Gastroesophageal sphincter (tissue), 4 donors: Measurements from ENCODE around the gene DENND11. TPM values are rescaled to one million over a fixed set of nuclear protein-coding genes. Genes with fewer than 3 reads are reported as not detected.
A peak's percentile ranks its signal among the peaks of the same experiment; 100 is the strongest.

Source experiments
- ATAC-seq: fragments of 150-250 bp; one replicate; pipeline ENCODE4 v1.9.1; 2016; ENCODE audit warnings: mild to moderate bottlenecking, moderate library complexity
- H3K27ac ChIP-seq, 4 donors: fragments of 200-600 bp; sonication (generic) in 3 of 4; 1 replicate in 3 of 4; 2 replicates in 1 of 4; pipeline ENCODE4 v1.5.1; 2016 to 2019
- H3K27me3 ChIP-seq: fragments of 200-600 bp; sonication (generic); one replicate; pipeline ENCODE4 v1.5.1; 2019
- H3K36me3 ChIP-seq, 2 donors: fragments of 200-600 bp; sonication (generic); one replicate each; pipeline ENCODE4 v1.5.1; 2019; ENCODE audit warnings: control low read depth in 1 of 2
- H3K4me1 ChIP-seq, 3 donors: fragments of 200-600 bp; sonication (generic); 1 replicate in 2 of 3; 2 replicates in 1 of 3; pipeline ENCODE4 v1.5.1; 2016 to 2019; ENCODE audit warnings: control low read depth in 2 of 3
- H3K4me3 ChIP-seq, 2 donors: fragments of 200-600 bp; sonication (generic); one replicate each; pipeline ENCODE4 v1.5.1; 2019; ENCODE audit warnings: mild to moderate bottlenecking in 1 of 2, moderate library complexity in 1 of 2
- H3K9me3 ChIP-seq, 3 donors: fragments of 200-600 bp; sonication (generic); one replicate each; pipeline ENCODE4 v1.5.1; 2017 to 2019; ENCODE audit warnings: control low read depth in 2 of 3
- EP300 ChIP-seq: sonication (generic); formaldehyde crosslinking; IDR thresholded peaks from one replicate; pipeline ENCODE4 v1.6.1; 2017; ENCODE audit warnings: antibody characterized with exemption, mild to moderate bottlenecking
- POLR2A ChIP-seq, 2 donors: fragments of 450-650 bp; IDR thresholded peaks; one replicate each; pipeline ENCODE4 v1.6.1; 2017; ENCODE audit warnings: antibody characterized with exemption in 2 of 2, mild to moderate bottlenecking in 2 of 2, moderate library complexity in 1 of 2
- POLR2AphosphoS5 ChIP-seq: sonication (generic); formaldehyde crosslinking; IDR thresholded peaks from one replicate; pipeline ENCODE4 v1.6.1; 2017; ENCODE audit warnings: antibody characterized with exemption
- WGBS, 2 donors: methylation state at CpG; one replicate each; pipeline ENCODE4 v1.1.5; 2018; ENCODE audit warnings: low coverage in 1 of 2; 5-methylcytosine and 5-hydroxymethylcytosine counted together
- total RNA-seq, 4 donors: library from RNA; depleted of rRNA; stranded (reverse); fragments of >200 nt; gene quantifications; one replicate each; pipeline ENCODE4 v1.1.0, GENCODE V29; 2016
- TF ChIP-seq, protein P1 (sequence below), 4 experiments: fragments of 200-600 bp in 2 of 4; fragments of 450-650 bp in 2 of 4; sonication (generic) in 1 of 4; IDR thresholded peaks; one replicate each; pipeline ENCODE4 v1.5.1; 2017 to 2019; ENCODE audit warnings: antibody characterized with exemption in 4 of 4, mild to moderate bottlenecking in 2 of 4, moderate library complexity in 2 of 4

Gene DENND11
- total RNA-seq, 4 donors from 2014 or later = 17.1 to 21.9 (median 19.9) TPM

DNA sequence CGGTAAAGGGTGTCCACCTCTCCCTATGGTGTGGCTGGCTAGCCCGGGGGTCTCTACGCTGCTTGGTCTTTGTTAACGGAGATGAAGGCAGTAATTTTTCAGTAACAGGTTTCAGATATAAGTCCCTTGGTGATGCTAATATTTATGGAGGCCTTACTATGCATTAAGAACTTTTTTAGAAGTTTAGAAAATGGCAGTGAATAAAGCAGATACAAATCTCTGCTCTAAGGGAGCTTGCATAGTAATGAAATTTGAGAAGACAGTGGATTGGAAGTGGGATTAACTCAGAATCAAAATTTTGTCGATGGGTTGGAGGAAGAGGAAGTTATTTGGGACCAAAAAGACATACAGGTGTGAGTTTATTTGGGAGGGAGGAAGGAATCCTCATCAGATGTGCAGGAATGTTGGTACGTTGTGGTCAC is 36.6 kb upstream of the DENND11 start:
- TF ChIP-seq POLR2AphosphoS5 = no peak
- TF ChIP-seq, protein P1, sequence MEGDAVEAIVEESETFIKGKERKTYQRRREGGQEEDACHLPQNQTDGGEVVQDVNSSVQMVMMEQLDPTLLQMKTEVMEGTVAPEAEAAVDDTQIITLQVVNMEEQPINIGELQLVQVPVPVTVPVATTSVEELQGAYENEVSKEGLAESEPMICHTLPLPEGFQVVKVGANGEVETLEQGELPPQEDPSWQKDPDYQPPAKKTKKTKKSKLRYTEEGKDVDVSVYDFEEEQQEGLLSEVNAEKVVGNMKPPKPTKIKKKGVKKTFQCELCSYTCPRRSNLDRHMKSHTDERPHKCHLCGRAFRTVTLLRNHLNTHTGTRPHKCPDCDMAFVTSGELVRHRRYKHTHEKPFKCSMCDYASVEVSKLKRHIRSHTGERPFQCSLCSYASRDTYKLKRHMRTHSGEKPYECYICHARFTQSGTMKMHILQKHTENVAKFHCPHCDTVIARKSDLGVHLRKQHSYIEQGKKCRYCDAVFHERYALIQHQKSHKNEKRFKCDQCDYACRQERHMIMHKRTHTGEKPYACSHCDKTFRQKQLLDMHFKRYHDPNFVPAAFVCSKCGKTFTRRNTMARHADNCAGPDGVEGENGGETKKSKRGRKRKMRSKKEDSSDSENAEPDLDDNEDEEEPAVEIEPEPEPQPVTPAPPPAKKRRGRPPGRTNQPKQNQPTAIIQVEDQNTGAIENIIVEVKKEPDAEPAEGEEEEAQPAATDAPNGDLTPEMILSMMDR (IDR thresholded peaks at IDR 0.05) = no peak
- Histone ChIP-seq H3K27ac (peak overlapping the region; percentile 19 to 86 (median 84)), H3K36me3 (peaks cover under 1 to 42% of the 10 kb centered on the region in 2 donors), H3K4me1 (peaks cover 4 to 37% (median 16%) of the 10 kb centered on the region in 3 donors), H3K9me3 (no peaks in the 10 kb centered on the region), H3K4me3 (peak overlapping the region; percentile 74 to 76), H3K27me3 (no peaks in the 10 kb centered on the region)
- WGBS, 2 donors = 0 to 2% methylated on average over 3 to 4 of the region's 6 CpGs
- ATAC-seq = no peak

DNA sequence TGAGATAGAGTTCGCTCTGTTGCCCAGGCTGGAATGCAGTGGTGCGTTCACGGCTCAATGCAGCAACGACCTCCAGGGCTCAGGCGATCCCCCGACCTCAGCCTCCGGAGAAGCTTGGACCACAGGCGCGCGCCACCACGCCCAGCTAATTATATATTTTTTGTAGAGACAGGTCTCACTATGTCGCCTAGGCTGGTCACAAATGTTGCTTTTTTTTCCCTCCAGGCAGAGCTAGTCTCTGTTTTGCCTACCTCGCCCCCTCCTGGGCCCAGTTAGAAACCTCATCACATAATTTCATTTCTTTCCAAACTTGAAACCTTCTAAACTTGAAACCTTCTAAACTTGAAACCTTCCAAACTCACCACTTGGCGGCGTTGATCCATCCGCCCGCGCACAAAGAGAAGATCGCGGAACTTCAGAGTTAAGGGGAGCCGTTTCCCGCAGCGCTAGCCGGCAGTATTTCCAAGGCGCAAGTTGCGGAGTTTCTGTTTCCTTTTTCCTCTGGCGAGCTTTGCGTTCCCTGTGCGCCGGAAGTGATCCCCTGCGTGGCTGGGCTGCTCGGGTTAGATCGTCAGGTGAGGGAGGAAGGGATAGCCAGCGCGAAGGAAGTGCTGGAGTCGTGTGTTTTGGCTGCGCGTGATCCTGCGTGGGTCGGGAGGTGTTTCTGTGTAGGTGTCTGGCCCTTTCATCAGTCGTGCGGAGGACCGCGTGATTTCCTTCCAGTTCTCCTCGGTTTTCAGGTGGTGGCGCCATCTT is 36.0 kb upstream of the DENND11 start, which contains the start of gene SSBP1:
Gene SSBP1 (plus strand): TSS at position 523 of the 756 bp plus-strand sequence. CDS start 809 bp downstream, outside the sequence.
- Histone ChIP-seq H3K4me1 (peaks cover 4 to 37% (median 16%) of the 10 kb centered on the region in 3 donors), H3K27me3 (no peaks in the 10 kb centered on the region), H3K36me3 (peaks cover 0 to 36% of the 10 kb centered on the region in 2 donors), H3K9me3 (no peaks in the 10 kb centered on the region), H3K27ac (peak within 1 kb of the TSS; percentile 32 to 86 (median 84)), H3K4me3 (peak within 1 kb of the TSS; percentile 74 to 76)
- 0 to 1% methylated on average over 6 to 15 of the region's 46 CpGs for WGBS, 2 donors
- peak; percentile 94 for ATAC-seq
- TF ChIP-seq POLR2A (IDR thresholded peaks at IDR 0.05) (peak; percentile 24 to 49), POLR2AphosphoS5 (peak; percentile 78), EP300 (no peak)
- TF ChIP-seq, protein P1 (IDR thresholded peaks at IDR 0.05) = peak; percentile 42 to 72 (median 62)

DNA sequence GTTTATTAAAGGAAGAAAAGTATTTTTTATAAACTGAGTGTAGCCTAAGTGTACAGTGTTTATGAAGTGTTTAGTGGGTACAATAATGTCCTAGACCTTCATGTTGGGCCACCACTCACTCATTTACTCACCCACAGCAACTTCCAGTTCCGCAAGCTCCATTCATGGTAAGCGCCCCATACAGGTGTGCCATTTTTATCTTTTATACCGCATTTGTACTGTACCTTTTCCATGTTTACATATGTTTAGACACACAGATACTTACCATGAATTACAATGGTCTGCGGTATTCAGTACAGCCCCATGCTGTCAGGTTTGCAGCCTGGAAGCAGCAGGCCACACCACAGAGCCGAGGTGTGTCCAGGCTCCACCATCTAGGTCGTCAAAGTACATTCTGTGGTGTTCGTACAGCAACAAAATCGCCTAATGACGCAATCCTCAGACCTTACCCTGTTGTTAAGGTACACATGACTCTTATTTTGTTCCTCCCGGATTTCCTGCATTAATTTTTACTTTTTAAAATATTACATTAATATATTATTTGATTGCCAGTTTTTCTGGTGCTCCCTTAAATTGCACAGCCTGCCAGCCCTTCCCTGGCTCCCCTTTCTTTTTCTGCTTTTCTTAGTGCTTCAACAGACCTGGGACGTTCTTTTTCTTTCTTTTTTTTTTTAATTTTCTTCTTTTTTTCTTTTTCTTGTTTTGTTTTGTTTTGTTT is 35.3 kb upstream of the DENND11 start:
- peak overlapping the region; percentile 74 to 76 for H3K4me3 ChIP-seq
- 73 to 81% methylated on average over 8 to 11 of the region's 11 CpGs for WGBS, 2 donors
- ATAC-seq = no peak
- peak overlapping the region; percentile 32 to 86 (median 84) for H3K27ac ChIP-seq
- no peaks in the 10 kb centered on the region for H3K9me3 ChIP-seq
- no peaks in the 10 kb centered on the region for H3K27me3 ChIP-seq
- H3K4me1 ChIP-seq = peaks cover 4 to 37% (median 16%) of the 10 kb centered on the region in 3 donors
- H3K36me3 ChIP-seq = peaks cover 0 to 29% of the 10 kb centered on the region in 2 donors
- TF ChIP-seq EP300 (no peak), POLR2AphosphoS5 (no peak), POLR2A (IDR thresholded peaks at IDR 0.05) (no peak)
- TF ChIP-seq, protein P1 (IDR thresholded peaks at IDR 0.05) = no peak

DNA sequence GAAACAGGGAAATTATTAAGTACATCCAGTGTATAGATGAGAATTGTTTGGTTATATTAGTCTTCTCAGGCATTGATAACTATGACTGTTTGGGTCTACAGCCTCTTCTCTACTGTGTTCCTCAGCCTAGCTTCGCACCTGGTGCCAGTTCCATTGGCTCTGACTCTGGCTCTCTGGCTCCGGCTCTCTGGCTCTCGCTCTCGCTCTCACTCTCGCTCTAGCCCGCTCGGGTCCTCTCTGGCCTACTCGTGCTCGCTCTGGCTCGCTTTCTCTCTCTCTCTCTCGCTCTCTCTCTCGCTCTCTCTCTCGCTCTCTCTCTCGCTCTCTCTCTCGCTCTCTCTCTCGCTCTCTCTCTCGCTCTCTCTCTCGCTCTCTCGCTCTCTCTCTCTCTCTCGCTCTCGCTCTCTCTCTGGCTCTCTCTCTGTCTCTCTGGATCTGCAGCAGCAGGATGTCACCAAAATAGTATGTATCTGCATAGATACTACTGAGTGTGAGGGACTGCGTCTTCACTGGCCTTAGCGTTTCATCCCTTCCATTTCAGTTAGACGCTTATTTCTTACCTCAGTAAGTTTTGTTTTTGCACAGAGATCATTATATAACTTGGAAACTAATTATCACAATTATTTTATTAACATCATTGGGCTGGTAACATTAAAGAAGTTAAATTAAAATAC is 29.6 kb upstream of the DENND11 start:
- Histone ChIP-seq H3K27ac (no peak overlapping the region), H3K36me3 (no peaks in the 10 kb centered on the region), H3K4me1 (no peaks in the 10 kb centered on the region), H3K4me3 (no peak overlapping the region), H3K9me3 (no peaks in the 10 kb centered on the region), H3K27me3 (no peaks in the 10 kb centered on the region)
- no peak for ATAC-seq
- 64 to 68% methylated on average over 8 to 17 of the region's 24 CpGs for WGBS, 2 donors
- TF ChIP-seq POLR2AphosphoS5 = no peak
- TF ChIP-seq EP300 = no peak

DNA sequence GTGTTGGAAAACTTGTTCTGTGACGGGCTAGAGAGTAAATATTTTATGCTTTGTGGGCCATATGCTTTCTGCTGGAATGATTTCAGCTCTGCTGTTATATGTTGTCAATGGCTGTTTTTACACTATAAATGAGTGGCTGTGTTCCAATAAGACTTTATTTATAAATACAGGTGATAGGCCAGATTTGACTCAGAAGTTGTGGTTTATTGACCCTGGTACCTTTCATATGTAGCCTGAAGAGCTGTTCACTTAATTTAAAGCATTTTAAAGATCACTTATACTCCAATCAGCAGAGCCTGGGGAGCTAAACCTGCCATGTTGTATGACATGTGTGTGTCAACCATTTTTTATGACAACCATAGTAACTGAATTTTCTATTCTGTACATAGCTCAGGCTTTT is 27.1 kb upstream of the DENND11 start:
- WGBS, 2 donors = 100% methylated on average over 1 of the region's 1 CpG
- no peak for ATAC-seq
- TF ChIP-seq EP300 (no peak), POLR2A (IDR thresholded peaks at IDR 0.05) (no peak), POLR2AphosphoS5 (no peak)
- TF ChIP-seq, protein P1 (IDR thresholded peaks at IDR 0.05) = no peak

More for the DNA sequence above, 27.1 kb upstream of the DENND11 start:
- Histone ChIP-seq H3K27me3 (no peaks in the 10 kb centered on the region), H3K27ac (no peak overlapping the region), H3K4me3 (no peak overlapping the region), H3K9me3 (no peaks in the 10 kb centered on the region), H3K4me1 (no peaks in the 10 kb centered on the region), H3K36me3 (no peaks in the 10 kb centered on the region)
